IMR-90 (cell line): ENCODE results near the gene SYS1. TPM values are rescaled to one million over a fixed set of nuclear protein-coding genes. Genes with fewer than 3 reads are reported as not detected.

Experiments
- ATAC-seq: fragments of 200-7000 bp; cut with Tn5 transposase; 2 replicates; pipeline ENCODE4 v1.9.1; 2020; ENCODE audit warnings: low read depth, mild to moderate bottlenecking, moderate library complexity
- BruUV-seq: library from RNA; stranded (reverse); fragments of 400-500 nt; replicated peaks from 2 replicates; lab custom pipeline; 2021; lab: Mats Ljungman, UMichigan
- CTCF ChIA-PET: fragments of 300-600 bp; formaldehyde crosslinking; extraction: SDS; loops from one replicate; lab custom pipeline; 2021; ENCODE audit warnings: antibody characterized with exemption; lab: Yijun Ruan, JAX
- POLR2A ChIA-PET: fragments of 300-600 bp; sonication (Branson Sonifier 250); formaldehyde crosslinking; loops from one replicate; lab custom pipeline; 2022; ENCODE audit warnings: antibody characterized with exemption; ENCODE audit not compliant: unreplicated experiment; lab: Charles Lee
- DNase-seq: peaks from one replicate; pipeline ENCODE4 v3.0.0; 2013
- H2AFZ ChIP-seq: replicated peaks from 2 replicates; pipeline ENCODE3; 2013; ENCODE audit warnings: low read length, mild to moderate bottlenecking; ENCODE audit not compliant: poor library complexity
- H2AK5ac ChIP-seq: 2 replicates; pipeline ENCODE4 v1.6.1; 2013; ENCODE audit warnings: low read depth, low read length, inconsistent platforms
- H2AK9ac ChIP-seq: replicated peaks from 2 replicates; pipeline ENCODE3; 2013; ENCODE audit warnings: mild to moderate bottlenecking, low read depth, low read length, moderate library complexity; ENCODE audit not compliant: poor library complexity
- H2BK120ac ChIP-seq: 2 replicates; pipeline ENCODE4 v1.6.1; 2013; ENCODE audit warnings: low read depth, low read length, inconsistent platforms
- H2BK15ac ChIP-seq: 3 replicates; pipeline ENCODE4 v1.6.1; 2013; ENCODE audit warnings: low read depth, low read length, inconsistent platforms
- H2BK20ac ChIP-seq: 2 replicates; pipeline ENCODE4 v1.6.1; 2013; ENCODE audit warnings: low read depth, mild to moderate bottlenecking, inconsistent platforms, low read length, moderate library complexity
- H2BK5ac ChIP-seq: 2 replicates; pipeline ENCODE4 v1.6.1; 2013; ENCODE audit warnings: mild to moderate bottlenecking, low read depth, low read length, inconsistent platforms; ENCODE audit not compliant: poor library complexity, severe bottlenecking
- H3K14ac ChIP-seq: replicated peaks from 2 replicates; pipeline ENCODE4 v1.6.1; 2013; ENCODE audit warnings: low read depth, low read length, inconsistent platforms
- H3K18ac ChIP-seq: 2 replicates; pipeline ENCODE4 v1.6.1; 2013; ENCODE audit warnings: low read depth, low read length, control low read depth
- H3K23ac ChIP-seq: 2 replicates; pipeline ENCODE4 v1.6.1; 2013; ENCODE audit warnings: low read depth, low read length, inconsistent platforms
- H3K27ac ChIP-seq: 2 replicates; pipeline ENCODE4 v1.5.1; 2013; ENCODE audit warnings: mild to moderate bottlenecking, control low read depth, low read length; ENCODE audit not compliant: insufficient read depth
- H3K27me3 ChIP-seq: 2 replicates; pipeline ENCODE4 v1.6.1; 2013; ENCODE audit warnings: low read length; ENCODE audit not compliant: control insufficient read depth, insufficient read depth
- H3K36me3 ChIP-seq: 2 replicates; pipeline ENCODE4 v1.6.1; 2013; ENCODE audit warnings: low read length, mixed read lengths; ENCODE audit not compliant: control insufficient read depth, insufficient read depth
- H3K4ac ChIP-seq: 2 replicates; pipeline ENCODE4 v1.6.1; 2013; ENCODE audit warnings: low read depth, low read length, inconsistent platforms
- H3K4me1 ChIP-seq: 2 replicates; pipeline ENCODE4 v1.6.1; 2013; ENCODE audit warnings: low read length, mixed read lengths; ENCODE audit not compliant: control insufficient read depth, insufficient read depth
- H3K4me2 ChIP-seq: 2 replicates; pipeline ENCODE4 v1.6.1; 2013; ENCODE audit warnings: low read depth, mild to moderate bottlenecking, control low read depth, low read length, moderate library complexity
- H3K4me3 ChIP-seq: 2 replicates; pipeline ENCODE4 v1.5.1; 2013; ENCODE audit warnings: low read depth, mild to moderate bottlenecking, control low read depth, low read length, moderate library complexity; ENCODE audit not compliant: insufficient read depth
- H3K56ac ChIP-seq: 2 replicates; pipeline ENCODE4 v1.6.1; 2013; ENCODE audit warnings: low read length, inconsistent platforms; ENCODE audit not compliant: insufficient read depth; ENCODE audit errors: extremely low read depth
- H3K79me1 ChIP-seq, 2 experiments: 2 replicates each; pipeline ENCODE4 v1.6.1; 2013; ENCODE audit warnings: low read length in 2 of 2, inconsistent platforms in 1 of 2, low read depth in 1 of 2
- H3K9ac ChIP-seq: 2 replicates; pipeline ENCODE4 v1.6.1; 2013; ENCODE audit warnings: low read depth, low read length, control low read depth
- H3K9me1 ChIP-seq: 2 replicates; pipeline ENCODE4 v1.6.1; 2013; ENCODE audit warnings: low read length, inconsistent platforms; ENCODE audit not compliant: insufficient read depth
- H3K9me3 ChIP-seq: 2 replicates; pipeline ENCODE4 v1.6.1; 2013; ENCODE audit warnings: low read length; ENCODE audit not compliant: control insufficient read depth, insufficient read depth
- H4K20me1 ChIP-seq: 2 replicates; pipeline ENCODE4 v1.6.1; 2013; ENCODE audit warnings: low read length, inconsistent platforms; ENCODE audit not compliant: insufficient read depth
- H4K5ac ChIP-seq: 2 replicates; pipeline ENCODE4 v1.6.1; 2013; ENCODE audit warnings: mild to moderate bottlenecking, low read depth, low read length, control low read depth
- H4K8ac ChIP-seq, 2 experiments: 2 replicates each; pipeline ENCODE4 v1.6.1; 2013; ENCODE audit warnings: low read depth in 2 of 2, low read length in 2 of 2, control low read depth in 1 of 2, inconsistent platforms in 1 of 2
- H4K91ac ChIP-seq: 2 replicates; pipeline ENCODE4 v1.6.1; 2013; ENCODE audit warnings: low read depth, low read length, inconsistent platforms; ENCODE audit not compliant: insufficient read depth
- CHD1 ChIP-seq: IDR thresholded peaks from 2 replicates; pipeline ENCODE4 v1.6.1; 2012; ENCODE audit warnings: low read depth, low read length, improper control_type of control experiment
- MAZ ChIP-seq: IDR thresholded peaks from 2 replicates; pipeline ENCODE4 v1.6.1; 2012; ENCODE audit warnings: low read depth, mild to moderate bottlenecking, low read length, improper control_type of control experiment, moderate library complexity, borderline replicate concordance
- MXI1 ChIP-seq: IDR thresholded peaks from 2 replicates; pipeline ENCODE4 v1.6.1; 2012; ENCODE audit warnings: low read depth, mild to moderate bottlenecking, low read length, moderate library complexity, borderline replicate concordance
- WGBS, 2 experiments: methylation state at CpG; one replicate each; pipeline versions ENCODE4 v1.1.5 to v1.1.7; 2013; ENCODE audit warnings: missing lambda C conversion rate in 2 of 2; ENCODE audit not compliant: insufficient read length in 1 of 2; ENCODE audit errors: extremely low coverage in 2 of 2; 5-methylcytosine and 5-hydroxymethylcytosine counted together
- dilution Hi-C: fragments of 300-500 bp; cut with HindIII; formaldehyde crosslinking; loops from one replicate; pipeline ENCODE4 v1.14.3; 2018; ENCODE audit warnings: low sequenced_read_pairs; ENCODE audit not compliant: unreplicated experiment
- in situ Hi-C: fragments of 300-500 bp; cut with MboI; formaldehyde crosslinking; loops from 3 replicates; pipeline ENCODE4 v1.14.3; 2019; ENCODE audit warnings: low sequenced_read_pairs, inconsistent platforms, mixed read lengths
- intact Hi-C: fragments of 100-400 bp; cut with micrococcal nuclease; formaldehyde crosslinking; loops from 2 replicates; pipeline ENCODE4 v1.10.0; 2022
- polyA plus RNA-seq, 3 experiments: library from polyadenylated mRNA; depleted of rRNA; stranded (reverse); fragments of >200 nt; gene quantifications; 2 replicates each; pipeline ENCODE4 v1.2.3, GENCODE V29; 2012; ENCODE audit warnings: low replicate concordance in 1 of 3
- total RNA-seq: library from RNA; depleted of rRNA; stranded (reverse); fragments of >200 nt; gene quantifications from 2 replicates; pipeline ENCODE4 v1.2.3, GENCODE V29; 2012
- TF ChIP-seq, protein P1 (sequence below): fragments of 150-350 bp; IDR thresholded peaks from 2 replicates; pipeline ENCODE4 v1.6.1; 2016; ENCODE audit warnings: low read depth, mild to moderate bottlenecking, low read length, moderate library complexity, borderline replicate concordance

SYS1 gene
- total and polyA plus RNA-seq, 2 of the 4 experiments (the other 2 are of a cell fraction) = 12.9 to 24.6 TPM

DNA sequence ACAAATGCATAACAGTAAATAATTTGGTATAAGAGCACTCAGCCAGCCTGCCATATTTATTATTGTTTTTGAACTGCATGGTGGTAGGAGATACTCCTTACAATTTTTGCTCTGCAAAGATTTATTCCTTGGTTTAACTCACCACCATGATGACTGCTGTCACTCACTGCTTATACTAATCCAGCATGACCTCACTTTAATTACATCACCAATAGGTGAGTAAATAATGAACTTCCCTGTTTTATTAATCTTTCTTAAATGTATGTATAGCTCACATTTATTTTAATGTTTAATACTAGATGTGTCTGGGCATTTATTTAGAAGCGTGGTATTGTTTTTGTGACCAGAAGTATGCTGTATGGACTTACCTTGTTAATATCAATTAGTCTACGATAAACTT is 28.0 kb downstream of the SYS1 start:
- no peak overlapping the region for H3K23ac ChIP-seq
- intact Hi-C loops = no loop called here
- H2AK5ac ChIP-seq = no peak overlapping the region
- no peaks in the 10 kb centered on the region for H3K9me1 ChIP-seq
- H3K27me3 ChIP-seq = no peaks in the 10 kb centered on the region
- WGBS, 2 experiments = no CpG with 5 or more reads among the region's 2 CpGs
- ATAC-seq = no peak
- no peak overlapping the region for H2AFZ ChIP-seq
- no peaks in the 10 kb centered on the region for H3K9me3 ChIP-seq
- no peak overlapping the region for H2BK120ac ChIP-seq
- no peak overlapping the region for H4K5ac ChIP-seq
- ChIA-PET POLR2A (no interaction called here), CTCF (interaction anchor here (0.6 to 1.2 kb wide), 3 partner anchors 17 to 790 kb away, joined by 3 to 6 read pairs (median 3); no protein-coding TSS in a partner anchor)
- BruUV-seq = no TSS peak
- no peak overlapping the region for H3K14ac ChIP-seq
- DNase-seq = no peak
- in situ Hi-C loops = no loop called here
- no peak overlapping the region for H2BK15ac ChIP-seq
- no peak overlapping the region for H3K27ac ChIP-seq
- no peak overlapping the region for H4K91ac ChIP-seq
- no peaks in the 10 kb centered on the region for H3K79me1 ChIP-seq
- no peak overlapping the region for H2AK9ac ChIP-seq
- H4K8ac ChIP-seq = no peak overlapping the region
- no peak overlapping the region for H2BK5ac ChIP-seq
- no peaks in the 10 kb centered on the region for H4K20me1 ChIP-seq
- H3K36me3 ChIP-seq = no peaks in the 10 kb centered on the region
- H3K9ac ChIP-seq = no peak overlapping the region
- H3K4me3 ChIP-seq = no peak overlapping the region
- no peak overlapping the region for H3K18ac ChIP-seq
- no peak overlapping the region for H3K4ac ChIP-seq
- no peak overlapping the region for H3K4me2 ChIP-seq
- no peak overlapping the region for H2BK20ac ChIP-seq
- no peak overlapping the region for H3K56ac ChIP-seq
- dilution Hi-C loops = no loop called here
- TF ChIP-seq CHD1 (no peak), MXI1 (no peak), MAZ (no peak)
- TF ChIP-seq, protein P1, sequence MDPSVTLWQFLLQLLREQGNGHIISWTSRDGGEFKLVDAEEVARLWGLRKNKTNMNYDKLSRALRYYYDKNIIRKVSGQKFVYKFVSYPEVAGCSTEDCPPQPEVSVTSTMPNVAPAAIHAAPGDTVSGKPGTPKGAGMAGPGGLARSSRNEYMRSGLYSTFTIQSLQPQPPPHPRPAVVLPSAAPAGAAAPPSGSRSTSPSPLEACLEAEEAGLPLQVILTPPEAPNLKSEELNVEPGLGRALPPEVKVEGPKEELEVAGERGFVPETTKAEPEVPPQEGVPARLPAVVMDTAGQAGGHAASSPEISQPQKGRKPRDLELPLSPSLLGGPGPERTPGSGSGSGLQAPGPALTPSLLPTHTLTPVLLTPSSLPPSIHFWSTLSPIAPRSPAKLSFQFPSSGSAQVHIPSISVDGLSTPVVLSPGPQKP = no peak
- H3K4me1 ChIP-seq = no peaks in the 10 kb centered on the region
